NCI-H82 treated with DMSO at 0.1 percent for 48 hours (cell line): Measurements from ENCODE around the gene THG1L.
A peak's percentile ranks its signal among the peaks of the same experiment; 100 is the strongest.
"Not testable (repeated sequence)": the region's sequence is repeated elsewhere in the genome, so short reads cannot be mapped to it uniquely, and the experiment has no call there.

Experiments
- DNase-seq: peaks from one replicate; lab custom pipeline; 2025; ENCODE audit not compliant: unreplicated experiment; lab: John Stamatoyannopoulos, UW

The THG1L gene

DNA sequence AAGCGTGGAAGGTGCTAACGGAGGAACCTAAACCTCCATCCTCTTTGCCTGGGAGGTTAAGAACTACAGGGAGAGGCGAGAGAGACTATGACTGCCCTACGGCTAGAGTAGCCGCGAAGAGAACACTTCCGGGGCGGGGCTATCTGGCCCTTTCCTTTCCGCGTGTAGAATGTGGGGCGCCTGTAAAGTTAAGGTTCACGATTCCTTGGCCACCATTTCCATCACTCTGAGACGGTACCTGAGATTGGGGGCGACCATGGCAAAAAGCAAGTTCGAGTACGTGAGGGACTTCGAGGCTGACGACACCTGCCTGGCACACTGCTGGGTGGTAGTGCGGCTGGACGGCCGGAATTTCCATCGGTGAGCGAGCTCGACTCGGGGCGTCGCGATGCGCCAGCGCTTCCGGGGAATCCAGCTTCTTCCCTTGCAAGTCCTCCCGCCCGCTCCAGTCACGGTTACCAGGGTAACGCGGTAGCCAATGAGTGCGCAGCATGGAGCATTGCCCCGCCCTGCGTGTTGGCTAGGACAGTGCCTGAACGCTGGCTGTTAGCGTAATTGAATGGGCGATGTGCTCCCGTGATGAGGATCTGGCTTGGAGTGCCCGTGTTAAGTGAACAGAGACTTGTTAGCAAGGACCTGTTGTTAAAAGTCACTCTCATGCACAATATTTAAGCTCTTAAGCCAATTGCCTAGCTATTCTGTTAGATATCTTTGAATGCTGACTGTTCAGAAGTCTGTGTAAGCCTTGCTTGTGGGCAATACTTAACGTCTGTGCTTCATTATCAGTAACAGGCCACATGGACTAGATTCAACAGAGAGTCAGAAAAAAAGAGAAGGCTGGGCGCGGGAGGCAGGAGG is at the start of gene THG1L:
THG1L (plus strand) TSS at position 149 of the 858 bp plus-strand sequence; CDS start at position 170, 21 bp downstream.
- peak; percentile 88 for DNase-seq

DNA sequence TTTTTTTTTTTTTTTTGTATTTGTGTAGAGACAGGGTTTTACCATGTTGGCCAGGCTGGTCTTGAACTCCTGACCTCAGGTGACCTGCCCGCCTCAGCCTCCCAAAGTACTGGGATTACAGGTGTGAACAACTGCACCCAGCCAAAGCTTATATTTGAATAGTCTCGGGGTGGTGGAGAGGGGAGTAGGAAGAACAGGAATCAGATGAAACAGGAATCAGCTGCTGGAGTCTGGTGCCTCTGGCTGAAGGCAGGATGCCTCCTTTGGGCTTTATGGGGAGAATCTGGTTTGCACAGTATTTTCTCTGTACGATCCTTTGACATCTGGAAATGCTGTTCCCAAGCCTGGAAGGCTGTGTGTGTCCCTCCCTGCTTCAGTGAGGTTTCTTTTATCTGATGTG is 49.0 kb upstream of the THG1L start:
- DNase-seq, result no peak

DNA sequence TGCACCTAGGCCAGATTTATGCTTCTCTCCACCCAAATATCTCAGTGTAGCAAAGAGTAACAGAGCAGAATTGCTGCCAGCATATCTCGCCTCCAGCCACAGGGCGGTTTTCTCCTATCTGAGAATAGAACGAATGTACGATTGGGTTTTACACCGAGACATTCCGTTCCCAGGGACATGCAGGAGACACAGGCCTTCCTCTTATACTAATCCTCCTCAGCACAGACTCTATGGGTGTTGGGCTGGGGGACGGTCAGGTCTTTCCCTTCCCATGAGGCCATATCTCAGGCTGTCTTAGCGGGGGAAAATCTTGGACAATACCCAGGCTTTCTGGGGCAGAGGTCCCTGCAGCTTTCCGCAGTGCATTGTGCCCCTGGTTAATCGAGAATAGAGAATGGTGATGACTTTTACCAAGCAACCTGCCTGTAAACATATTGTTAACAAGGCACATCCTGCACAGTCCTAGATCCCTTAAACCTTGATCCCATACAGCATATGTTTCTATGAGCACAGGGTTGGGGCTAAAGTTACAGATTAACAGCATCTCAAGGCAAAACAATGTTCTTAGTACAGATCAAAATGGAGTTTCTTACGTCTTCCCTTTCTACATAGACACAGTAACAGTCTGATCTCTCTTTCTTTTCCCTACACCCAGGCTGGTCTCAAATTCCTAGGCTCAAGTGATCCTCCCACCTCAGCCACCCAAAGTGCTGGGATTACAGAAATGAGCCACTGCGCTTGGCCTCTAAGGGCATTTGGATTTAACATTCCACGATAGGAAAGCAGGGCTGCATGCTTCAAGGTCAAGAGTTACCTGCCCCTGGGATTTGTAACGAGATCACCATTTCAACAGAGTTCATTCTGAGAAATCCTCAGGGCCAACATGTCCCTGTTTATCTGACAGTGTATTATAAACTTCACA is 44.7 kb upstream of the THG1L start:
- DNase-seq, result peak; percentile 13

DNA sequence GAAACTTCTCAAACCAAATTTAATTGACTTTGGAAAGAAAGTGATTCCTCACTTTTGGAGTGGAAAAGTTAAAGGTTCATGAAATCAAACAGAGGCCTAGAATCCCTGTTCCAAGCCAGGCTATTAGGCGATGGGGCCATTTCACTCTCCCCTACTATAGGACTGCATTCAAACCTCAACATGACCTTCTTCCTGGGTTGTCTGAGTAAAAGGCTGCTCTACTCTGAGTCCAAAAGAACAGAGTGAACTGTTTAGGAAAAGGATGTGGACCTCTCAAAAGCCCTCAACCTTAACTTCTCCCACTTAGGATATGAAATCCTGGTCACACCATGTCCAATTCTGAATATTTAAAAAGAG is 44.0 kb upstream of the THG1L start:
- DNase-seq, result no peak

DNA sequence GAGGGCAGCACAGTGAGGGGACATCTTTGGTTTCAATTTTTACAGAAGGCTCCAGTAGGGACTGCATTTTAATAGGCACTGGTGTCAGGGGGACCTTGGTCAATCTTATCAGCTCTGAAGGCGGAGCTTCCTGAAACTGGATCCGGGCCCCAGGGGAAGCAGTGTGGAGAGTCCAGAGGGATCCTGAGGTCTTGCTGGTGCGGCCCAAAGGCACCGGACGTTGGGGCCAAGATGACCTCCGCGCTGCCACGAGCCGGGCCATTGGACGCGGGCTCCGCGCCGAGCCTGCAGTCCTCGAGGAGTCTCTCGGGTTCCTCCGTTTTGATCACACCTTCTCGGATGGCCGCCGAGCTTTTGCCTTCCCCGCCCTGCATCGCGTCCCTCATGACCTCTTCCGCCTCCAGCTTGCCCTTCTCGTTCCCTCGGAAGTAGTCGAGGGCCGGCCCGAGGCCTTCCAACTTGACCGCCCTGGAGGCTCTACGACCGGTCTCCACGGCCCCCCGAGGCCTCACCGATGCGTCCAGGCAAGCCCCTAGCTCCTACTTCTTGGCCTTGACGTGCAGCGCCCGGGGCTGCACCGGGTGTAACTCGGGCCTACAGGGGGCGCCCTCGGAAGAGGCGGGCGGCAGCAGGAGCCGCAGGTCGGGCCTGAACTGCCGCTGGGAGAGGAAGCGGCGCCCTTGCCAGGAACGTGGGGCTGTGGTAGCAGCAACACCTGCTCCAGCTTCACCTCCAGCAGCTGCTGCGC is 41.1 kb upstream of the THG1L start:
- no peak for DNase-seq

DNA sequence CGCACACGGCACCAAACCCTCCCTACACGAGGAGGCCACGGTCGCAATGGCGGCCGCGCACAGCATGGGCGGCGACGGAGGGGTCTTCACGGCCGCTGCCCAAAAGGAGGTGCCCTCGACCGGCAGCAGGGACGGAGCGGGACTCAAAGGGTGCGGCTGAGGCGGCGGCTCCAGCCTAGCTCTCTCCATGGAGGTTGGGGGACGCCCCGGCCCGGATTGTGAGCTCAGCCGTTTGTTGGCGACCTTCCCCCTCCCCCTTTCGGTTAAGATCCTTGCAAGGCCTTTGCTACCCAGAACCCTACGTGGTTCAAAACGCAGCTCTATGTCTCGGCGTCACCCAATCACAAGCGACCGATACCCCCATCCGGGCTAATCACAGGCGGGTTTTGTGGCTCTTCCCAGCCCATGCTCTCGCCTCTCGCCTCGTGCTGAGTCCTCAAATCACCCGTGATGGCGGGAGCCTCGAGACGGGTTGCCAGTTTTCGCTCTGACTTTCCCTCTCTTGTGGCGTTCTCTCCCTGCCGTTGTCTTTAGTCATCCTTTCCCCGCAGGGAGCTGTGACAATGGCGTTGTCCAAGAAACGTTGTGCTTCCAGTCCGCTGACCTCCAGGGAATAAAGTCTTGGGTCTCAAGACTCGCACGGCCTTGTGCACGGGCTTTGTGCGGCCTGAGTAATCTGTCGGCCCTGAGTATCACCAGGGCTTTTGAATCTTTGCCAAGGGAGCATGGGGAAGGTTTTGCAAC is 40.4 kb upstream of the THG1L start:
- no peak for DNase-seq

DNA sequence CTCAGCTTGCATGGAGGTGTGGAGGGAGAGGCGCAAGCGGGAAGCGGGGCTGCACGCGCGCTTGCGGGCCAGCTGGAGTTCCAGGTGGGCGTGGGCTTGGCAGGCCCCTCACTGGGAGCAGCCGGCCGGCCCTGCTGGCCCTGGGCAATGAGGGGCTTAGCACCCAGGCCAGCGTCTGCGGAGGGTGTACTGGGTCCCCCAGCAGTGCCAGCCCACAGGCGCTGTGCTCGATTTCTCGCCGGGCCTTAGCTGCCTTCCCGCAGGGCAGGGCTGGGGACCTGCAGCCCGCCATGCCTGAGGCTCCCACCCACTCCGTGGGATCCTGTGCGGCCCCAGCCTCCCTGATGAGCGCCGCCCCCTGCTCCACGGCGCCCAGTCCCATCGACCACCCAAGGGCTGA is 37.4 kb upstream of the THG1L start:
- DNase-seq, result not testable (repeated sequence)

DNA sequence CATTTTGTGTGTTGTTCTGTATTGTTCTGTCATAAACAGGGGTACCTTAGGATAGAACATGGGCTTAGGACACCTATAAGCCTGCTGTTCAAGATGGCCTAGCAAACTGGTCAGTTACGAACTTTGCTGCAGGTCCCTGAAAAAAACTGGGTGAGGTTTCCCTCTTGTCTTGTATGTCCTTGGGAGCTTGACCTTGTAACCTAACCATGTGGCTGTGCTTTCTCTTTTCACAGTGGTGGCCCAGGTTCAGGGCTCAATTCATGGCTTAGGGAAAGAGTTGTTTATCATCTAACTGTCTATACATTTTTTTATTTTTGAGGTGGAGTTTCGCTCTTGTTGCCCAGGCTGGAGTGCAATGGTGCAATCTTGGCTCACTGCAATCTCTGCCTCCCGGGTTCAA is 35.1 kb upstream of the THG1L start:
- not testable (repeated sequence) for DNase-seq

DNA sequence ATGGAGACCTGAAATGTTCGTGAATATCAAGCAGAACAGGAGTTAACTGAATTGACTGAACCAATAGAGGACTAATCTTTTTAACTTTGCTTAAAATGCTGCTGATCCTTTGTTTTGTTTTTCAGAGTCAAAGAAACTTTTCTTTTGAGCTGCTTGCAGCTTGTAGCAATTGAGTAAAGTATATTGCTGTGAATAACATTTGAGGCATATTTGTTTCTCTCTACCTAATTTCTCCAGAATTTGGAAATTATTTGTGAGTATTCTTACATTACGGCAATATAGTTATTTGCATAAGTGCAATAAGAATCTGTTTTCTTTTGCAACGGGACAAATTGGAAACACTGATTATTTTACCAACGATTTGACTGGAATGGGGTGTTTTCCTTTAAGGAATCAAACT is 32.5 kb upstream of the THG1L start:
- DNase-seq, result not testable (repeated sequence)

DNA sequence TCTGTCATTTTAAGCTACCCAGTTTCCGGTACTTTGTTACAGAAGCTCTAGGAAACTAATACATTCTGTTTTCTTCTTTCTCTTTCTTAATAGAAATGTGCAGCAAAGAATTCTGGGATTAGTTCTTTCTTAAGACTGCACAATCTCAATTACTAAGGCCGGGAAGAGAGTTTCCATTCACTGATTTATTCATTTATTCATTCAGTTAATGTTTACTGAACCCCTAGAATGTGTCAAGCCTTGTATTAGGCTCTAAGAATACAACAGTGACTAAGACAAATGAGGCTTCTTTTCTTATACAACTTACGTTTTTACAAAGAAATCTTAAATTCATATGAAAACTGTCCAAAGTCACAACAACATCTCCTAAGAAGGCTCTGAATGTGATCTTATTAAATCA is 27.5 kb upstream of the THG1L start:
- DNase-seq, result no peak

DNA sequence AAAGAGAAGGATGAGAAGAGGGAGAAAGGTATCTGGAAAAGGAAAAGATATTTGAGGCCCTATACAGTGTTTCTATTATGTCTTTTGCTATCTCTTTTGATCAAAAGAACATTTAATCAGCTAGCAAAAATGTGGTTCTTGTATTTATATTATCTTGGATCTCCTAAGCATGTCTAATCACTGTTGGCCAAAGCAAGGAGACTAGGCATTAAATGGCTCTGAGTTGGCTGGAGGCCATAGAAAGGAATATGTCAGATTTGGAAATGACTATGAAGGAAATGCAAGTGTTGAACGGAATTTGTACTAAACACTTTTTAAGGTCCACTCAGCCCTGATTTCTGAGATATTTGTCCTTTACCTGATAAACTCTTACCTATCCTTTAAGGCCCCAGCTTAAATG is 22.4 kb upstream of the THG1L start:
- no peak for DNase-seq

DNA sequence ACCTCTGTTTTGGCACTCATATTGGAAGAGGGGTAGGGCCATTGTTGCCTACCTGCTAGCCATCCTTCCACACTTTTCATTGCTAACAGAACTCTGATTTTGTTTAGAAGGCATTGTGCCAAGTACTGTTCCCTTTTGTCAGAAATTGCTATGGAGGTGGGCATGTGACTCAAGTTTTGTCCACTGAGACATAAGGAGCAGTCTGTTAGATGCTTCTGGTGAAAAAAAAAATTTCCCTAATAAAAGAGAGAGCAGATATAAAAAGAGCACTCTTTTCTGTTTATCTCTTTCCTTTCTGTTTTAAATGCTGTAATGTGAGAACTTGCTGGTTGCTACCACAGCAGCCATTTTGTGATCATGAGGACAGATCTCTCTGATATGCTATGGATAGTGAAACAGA is 21.9 kb upstream of the THG1L start:
- no peak for DNase-seq

DNA sequence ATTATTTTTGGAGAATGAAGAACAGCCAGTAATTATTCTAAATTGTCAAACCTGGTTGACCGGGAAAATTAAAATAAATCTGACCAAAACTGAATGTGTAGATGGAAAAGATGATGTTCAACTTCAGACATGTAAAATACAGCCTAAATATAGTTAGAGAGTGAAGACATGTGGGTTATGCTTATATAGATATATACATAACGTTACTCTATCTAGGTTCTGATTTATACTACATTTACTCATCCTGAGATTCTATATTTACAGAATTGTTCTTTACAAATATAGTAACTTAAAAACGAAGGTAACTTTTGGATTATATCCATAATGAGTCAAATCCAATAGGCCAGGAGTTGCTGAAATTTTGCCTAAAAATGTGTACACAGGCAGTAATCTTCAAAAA is 20.8 kb upstream of the THG1L start:
- DNase-seq, result no peak

DNA sequence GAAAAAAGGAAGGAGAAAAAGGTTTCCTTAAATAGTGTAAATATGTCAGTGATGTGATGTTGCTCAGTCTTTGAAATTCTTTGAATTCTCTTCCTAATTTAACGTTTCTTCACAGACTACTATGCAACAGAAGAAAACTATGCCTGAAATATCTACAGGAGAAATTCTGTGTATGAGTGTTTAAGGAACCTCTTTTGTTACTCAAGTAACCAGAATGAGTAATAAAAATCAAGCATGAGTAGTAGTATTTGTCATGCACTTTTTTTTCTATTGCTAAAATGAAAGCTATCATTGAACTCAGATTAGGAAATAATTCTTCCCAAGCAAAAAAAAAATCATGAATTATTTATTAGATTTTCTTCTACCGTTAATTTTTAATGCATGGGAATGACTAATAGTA is 20.3 kb upstream of the THG1L start:
- no peak for DNase-seq

DNA sequence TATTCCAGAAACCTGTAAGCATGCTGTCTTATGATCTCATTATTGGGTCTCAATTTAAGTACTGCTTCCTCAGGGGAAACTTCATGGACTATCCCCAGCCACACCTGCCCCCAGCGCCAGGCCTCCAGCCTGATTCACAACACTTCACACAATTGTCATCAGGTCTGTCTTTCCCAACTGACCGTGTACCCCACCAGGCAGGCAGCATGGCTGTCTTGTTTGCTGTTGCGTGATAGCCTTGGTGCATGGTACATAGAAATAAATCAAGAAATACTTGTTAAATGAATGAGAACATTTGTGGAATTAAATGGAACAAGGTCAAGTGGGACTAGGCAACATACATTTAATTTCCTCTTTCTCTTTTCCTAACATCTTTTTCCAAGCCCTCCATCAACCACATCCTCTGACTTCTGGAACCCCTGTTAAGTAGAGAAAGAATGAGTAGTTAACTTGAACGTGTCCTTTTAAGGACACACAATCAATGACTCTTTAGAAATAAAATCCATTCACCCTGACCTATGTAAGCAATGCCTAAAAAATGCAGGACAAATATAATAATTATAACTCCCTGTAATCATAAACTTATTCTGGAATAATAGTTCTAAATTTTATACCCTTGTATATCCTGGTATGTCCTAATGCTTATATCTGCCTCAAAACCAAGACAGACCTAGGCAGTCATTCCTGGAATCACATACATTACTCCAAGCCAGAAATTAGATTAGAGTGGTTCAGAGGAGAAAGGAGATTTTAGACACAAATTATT is 17.2 kb upstream of the THG1L start:
- no peak for DNase-seq

DNA sequence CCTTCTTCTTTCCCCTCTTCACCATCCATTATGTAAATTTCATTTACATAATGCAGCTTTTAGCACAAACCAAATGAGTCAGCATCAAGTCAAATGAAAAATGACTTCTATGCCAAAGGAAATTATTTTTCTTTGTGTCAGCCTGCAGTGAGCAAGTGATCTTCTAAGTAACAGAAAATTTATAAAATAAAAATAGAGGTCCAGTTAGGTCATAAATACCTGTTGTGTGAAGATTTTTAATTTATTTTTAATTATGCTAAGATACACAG is 16.7 kb upstream of the THG1L start:
- no peak for DNase-seq

DNA sequence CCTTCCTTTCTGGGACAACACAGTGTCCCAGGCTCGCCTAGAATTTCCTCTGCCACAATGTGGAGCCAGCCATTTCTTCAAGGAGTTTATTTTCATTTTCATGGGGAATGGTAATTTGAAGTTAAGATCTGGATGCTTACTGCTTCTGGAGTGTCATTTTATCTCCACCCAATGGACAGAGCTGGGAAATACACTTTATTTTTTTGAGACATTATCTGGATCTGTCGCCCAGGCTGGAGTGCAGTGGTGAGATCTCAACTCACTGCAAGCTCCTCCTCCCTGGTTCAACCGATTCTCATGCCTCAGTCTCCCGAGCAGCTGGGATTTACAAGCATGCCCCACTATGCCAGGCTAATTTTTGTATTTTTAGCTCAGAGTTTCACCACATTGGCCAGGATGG is 12.7 kb upstream of the THG1L start:
- no peak for DNase-seq

DNA sequence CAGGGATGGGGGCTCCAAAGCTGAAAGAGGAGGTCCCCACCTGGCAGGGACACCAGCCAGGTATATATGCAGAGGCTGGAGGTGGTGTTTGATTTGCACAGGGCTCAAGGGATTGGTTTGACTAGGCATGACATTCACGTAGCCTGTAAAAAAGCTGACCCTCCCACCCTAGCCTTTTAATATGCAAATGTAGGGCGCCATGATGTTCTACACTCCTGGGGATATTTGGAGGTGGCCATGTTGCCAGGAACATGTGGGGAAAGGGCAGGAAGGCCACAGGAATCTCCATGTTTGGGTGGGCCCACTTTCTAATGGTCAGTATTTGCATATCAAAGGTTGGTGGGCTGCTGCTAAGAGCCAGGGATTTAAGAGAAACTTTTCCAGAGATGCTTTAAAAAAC is 12.0 kb upstream of the THG1L start:
- DNase-seq, result no peak

DNA sequence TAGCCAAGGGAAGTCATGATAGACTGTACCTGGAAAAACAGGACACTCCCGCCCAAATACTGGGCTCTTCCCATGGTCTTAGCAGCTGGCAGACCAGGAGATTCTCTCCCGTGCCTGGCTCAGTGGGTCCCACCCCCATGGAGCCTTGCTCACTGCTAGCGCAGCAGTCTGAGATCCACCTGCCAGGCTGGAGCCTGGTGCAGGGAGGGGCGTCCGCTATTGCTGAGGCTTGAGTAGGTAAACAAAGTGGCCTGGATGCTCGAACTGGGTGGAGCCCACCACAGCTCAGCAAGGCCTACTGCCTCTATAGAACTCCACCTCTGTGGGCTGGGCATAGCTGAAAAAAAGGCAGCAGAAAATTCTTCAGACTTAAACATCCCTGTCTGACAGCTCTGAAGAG is 10.1 kb upstream of the THG1L start:
- DNase-seq, result no peak

DNA sequence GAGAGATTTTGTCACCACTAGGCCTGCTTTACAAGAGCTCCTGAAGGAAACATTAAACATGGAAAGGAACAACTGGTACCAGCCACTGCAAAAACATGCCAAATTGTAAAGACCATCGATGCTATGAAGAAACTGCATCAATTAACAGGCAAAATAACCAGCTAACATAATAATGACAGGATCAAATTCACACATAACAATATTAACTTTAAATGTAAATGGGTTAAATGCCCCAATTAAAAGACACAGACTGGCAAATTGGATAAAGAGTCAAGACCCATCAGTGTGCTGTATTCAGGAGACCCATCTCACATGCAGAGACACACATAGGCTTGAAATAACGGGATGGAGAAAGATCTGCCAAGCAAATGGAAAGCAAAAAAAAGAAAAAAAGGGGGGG is 8.3 kb upstream of the THG1L start:
- DNase-seq, result not testable (repeated sequence)
